Glomerular endothelial cell (primary cell): ENCODE measurements around the gene OR2A14. TPM values are rescaled to one million over a fixed set of nuclear protein-coding genes. Genes with fewer than 3 reads are reported as not detected.
"Not testable (repeated sequence)": the region's sequence is repeated elsewhere in the genome, so short reads cannot be mapped to it uniquely, and the experiment has no call there.

Source experiments
- DNase-seq: peaks from one replicate; pipeline ENCODE4 v3.0.0-alpha.2; 2011; ENCODE audit warnings: low read depth, low spot score; ENCODE audit errors: extremely low read depth
- total RNA-seq: library from RNA; depleted of rRNA; stranded (reverse); fragments of >200 nt; gene quantifications from 2 replicates; pipeline ENCODE4 v1.2.3, GENCODE V29; 2015

The OR2A14 gene
- not detected in 2 replicates for total RNA-seq

GRCh38 chr7:144122876-144123275 is at the start of gene OR2A14:
OR2A14 (plus strand) TSS chr7:144123176; CDS start chr7:144129113, 5,937 bp downstream.
- no peak for DNase-seq

GRCh38 chr7:144074374-144074773 is 48.6 kb upstream of the OR2A14 start:
- DNase-seq = no peak

- no peak for DNase-seq
Observed at GRCh38 chr7:144085978-144086377, 37.0 kb upstream of the OR2A14 start, which contains the start of gene OR2A12. OR2A12 (plus strand) TSS chr7:144086278; CDS start chr7:144095108, 8,830 bp downstream.

GRCh38 chr7:144086730-144087129 is 36.2 kb upstream of the OR2A14 start:
- DNase-seq = no peak

GRCh38 chr7:144087230-144087629 is 35.7 kb upstream of the OR2A14 start:
- DNase-seq = no peak

GRCh38 chr7:144090667-144091066 is 32.3 kb upstream of the OR2A14 start:
- DNase-seq = no peak

GRCh38 chr7:144098776-144099175 is 24.2 kb upstream of the OR2A14 start:
- DNase-seq = no peak

- DNase-seq = no peak
Observed at GRCh38 chr7:144100607-144101006, 22.4 kb upstream of the OR2A14 start.

GRCh38 chr7:144102041-144102440 is 20.9 kb upstream of the OR2A14 start:
- no peak for DNase-seq

GRCh38 chr7:144105211-144105610 is 17.8 kb upstream of the OR2A14 start:
- DNase-seq = no peak

GRCh38 chr7:144109283-144109682 is 13.7 kb upstream of the OR2A14 start, which contains the start of gene OR2A2:
OR2A2 (plus strand) TSS chr7:144109583; CDS start chr7:144109583, 0 bp downstream.
- DNase-seq = no peak

- no peak for DNase-seq
Observed at GRCh38 chr7:144110272-144110671, 12.7 kb upstream of the OR2A14 start.

- no peak for DNase-seq
Observed at GRCh38 chr7:144113651-144114050, 9.3 kb upstream of the OR2A14 start.

GRCh38 chr7:144118341-144118740 is 4.6 kb upstream of the OR2A14 start:
- DNase-seq = no peak

GRCh38 chr7:144127714-144128334 is 4.8 kb downstream of the OR2A14 start:
- peak; percentile 37 for DNase-seq

- DNase-seq = not testable (repeated sequence)
Observed at GRCh38 chr7:144129601-144130000, 6.6 kb downstream of the OR2A14 start.

- DNase-seq = no peak
Observed at GRCh38 chr7:144130730-144131129, 7.8 kb downstream of the OR2A14 start.

GRCh38 chr7:144132262-144132661 is 9.3 kb downstream of the OR2A14 start:
- no peak for DNase-seq

- no peak for DNase-seq
Observed at GRCh38 chr7:144133307-144133706, 10.3 kb downstream of the OR2A14 start.

GRCh38 chr7:144134116-144134515 is 11.1 kb downstream of the OR2A14 start:
- no peak for DNase-seq

- DNase-seq = no peak
Observed at GRCh38 chr7:144137501-144137900, 14.5 kb downstream of the OR2A14 start.

GRCh38 chr7:144142187-144142586 is 19.2 kb downstream of the OR2A14 start:
- no peak for DNase-seq

- no peak for DNase-seq
Observed at GRCh38 chr7:144144426-144144825, 21.4 kb downstream of the OR2A14 start.
